Activated T-cell treated with anti-CD3 and anti-CD28 coated beads, Interleukin-2, amount 50 U/mL, for 24 hours (primary cell): ENCODE measurements around the gene PARD3.
A peak's percentile ranks its signal among the peaks of the same experiment; 100 is the strongest.
"Not testable (repeated sequence)": the region's sequence is repeated elsewhere in the genome, so short reads cannot be mapped to it uniquely, and the experiment has no call there.

Experiments
- DNase-seq: peaks from one replicate; pipeline ENCODE4 v3.0.0-alpha.2; 2020
- H3K27ac Mint-ChIP-seq: 2 replicates; pipeline ENCODE4 v1.8.0; 2020; ENCODE audit warnings: mild to moderate bottlenecking, mixed read lengths
- H3K27me3 Mint-ChIP-seq: 2 replicates; pipeline ENCODE4 v1.8.0; 2020; ENCODE audit warnings: mixed read lengths
- H3K36me3 Mint-ChIP-seq: 2 replicates; pipeline ENCODE4 v1.8.0; 2020; ENCODE audit warnings: low read depth, mixed read lengths
- H3K4me1 Mint-ChIP-seq: 2 replicates; pipeline ENCODE4 v1.8.0; 2020; ENCODE audit warnings: low read depth, mixed read lengths
- H3K4me3 Mint-ChIP-seq: 2 replicates; pipeline ENCODE4 v1.8.0; 2020; ENCODE audit warnings: mild to moderate bottlenecking, moderate library complexity, mixed read lengths
- H3K9me3 Mint-ChIP-seq: 2 replicates; pipeline ENCODE4 v1.8.0; 2020; ENCODE audit warnings: mixed read lengths

PARD3 gene

GRCh38 chr10:34797155-34797554 lies 17.9 kb downstream of the PARD3 start:
- Mint-ChIP-seq H3K36me3 (no peaks in the 10 kb centered on the region), H3K27ac (no peak overlapping the region), H3K4me3 (no peak overlapping the region), H3K9me3 (no peaks in the 10 kb centered on the region), H3K4me1 (no peaks in the 10 kb centered on the region), H3K27me3 (peaks cover under 1% of the 10 kb centered on the region)
- DNase-seq: no peak

- Mint-ChIP-seq H3K9me3 (no peaks in the 10 kb centered on the region), H3K36me3 (no peaks in the 10 kb centered on the region), H3K27me3 (peaks cover 4% of the 10 kb centered on the region), H3K4me3 (no peak overlapping the region), H3K4me1 (no peaks in the 10 kb centered on the region), H3K27ac (no peak overlapping the region)
- DNase-seq: no peak
These were observed 19.0 kb downstream of the PARD3 start for GRCh38 chr10:34796133-34796532.

DNA sequence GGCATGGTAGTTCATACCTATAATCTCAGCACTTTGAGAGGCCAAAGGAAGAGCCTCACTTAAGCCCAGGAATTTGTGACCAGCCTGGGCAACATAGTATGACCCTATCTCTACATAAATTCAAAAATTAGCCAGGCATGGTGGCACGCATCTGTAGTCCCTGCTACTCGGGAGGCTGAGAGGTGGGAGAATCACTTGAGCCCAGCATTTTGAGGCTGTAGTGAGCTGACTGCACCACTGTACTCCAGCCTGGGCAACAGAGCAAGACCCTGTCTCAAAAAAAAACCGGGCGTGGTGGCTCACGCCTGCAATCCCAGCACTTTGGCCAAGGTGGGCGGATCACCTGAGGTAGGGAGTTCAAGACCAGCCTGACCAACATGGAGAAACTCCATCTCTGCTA lies 19.8 kb downstream of the PARD3 start:
- peaks cover 4% of the 10 kb centered on the region for H3K27me3 Mint-ChIP-seq
- no peak overlapping the region for H3K4me3 Mint-ChIP-seq
- no peaks in the 10 kb centered on the region for H3K9me3 Mint-ChIP-seq
- no peaks in the 10 kb centered on the region for H3K4me1 Mint-ChIP-seq
- H3K27ac Mint-ChIP-seq: no peak overlapping the region
- no peak for DNase-seq
- no peaks in the 10 kb centered on the region for H3K36me3 Mint-ChIP-seq

DNA sequence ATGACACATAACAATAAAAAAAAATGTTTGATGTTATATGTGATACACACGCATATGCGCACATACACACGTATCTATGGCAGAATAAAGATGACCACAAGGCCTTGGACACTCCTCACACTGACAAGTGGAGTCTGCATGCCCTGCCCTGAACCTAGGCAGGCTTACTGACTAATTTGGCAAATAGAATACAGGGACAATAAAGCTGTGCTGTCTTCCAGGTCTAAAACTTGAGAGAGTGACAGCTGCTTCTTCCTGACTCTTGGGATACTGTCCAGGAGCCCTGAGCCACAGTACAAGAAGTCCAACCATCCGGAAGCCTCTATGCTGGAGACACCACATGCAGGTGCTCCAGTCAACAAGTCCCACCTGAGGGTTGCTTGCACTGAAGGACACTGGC lies 20.3 kb downstream of the PARD3 start:
- DNase-seq: no peak
- Mint-ChIP-seq H3K9me3 (no peaks in the 10 kb centered on the region), H3K4me3 (no peak overlapping the region), H3K36me3 (no peaks in the 10 kb centered on the region), H3K27ac (no peak overlapping the region), H3K4me1 (no peaks in the 10 kb centered on the region), H3K27me3 (peaks cover 4% of the 10 kb centered on the region)

DNA sequence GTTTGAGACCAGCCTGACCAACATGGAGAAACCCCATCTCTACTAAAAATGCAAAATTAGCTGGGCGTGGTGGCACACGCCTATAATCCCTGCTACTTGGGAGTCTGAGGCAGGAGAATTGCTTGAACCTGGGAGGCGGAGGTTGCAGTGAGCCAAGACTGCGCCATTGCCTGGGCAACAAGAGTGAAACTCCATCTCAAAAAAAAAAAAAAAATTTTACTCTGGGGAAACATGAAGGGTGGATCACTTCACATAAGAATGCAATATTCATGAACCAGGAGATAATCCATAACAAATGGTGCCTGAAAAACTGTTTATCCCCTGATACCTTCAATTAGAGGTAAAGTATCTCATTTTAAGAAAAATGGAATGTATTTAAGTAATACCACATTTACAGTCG lies 21.5 kb downstream of the PARD3 start:
- not testable (repeated sequence) for H3K36me3 Mint-ChIP-seq, H3K27ac Mint-ChIP-seq, DNase-seq, H3K27me3 Mint-ChIP-seq, H3K4me3 Mint-ChIP-seq, H3K4me1 Mint-ChIP-seq, H3K9me3 Mint-ChIP-seq

- Mint-ChIP-seq H3K4me1 (no peaks in the 10 kb centered on the region), H3K27me3 (peaks cover 7% of the 10 kb centered on the region), H3K4me3 (no peak overlapping the region), H3K27ac (no peak overlapping the region), H3K9me3 (no peaks in the 10 kb centered on the region), H3K36me3 (no peaks in the 10 kb centered on the region)
- DNase-seq: no peak
These were observed 22.2 kb downstream of the PARD3 start for GRCh38 chr10:34792881-34793280.

DNA sequence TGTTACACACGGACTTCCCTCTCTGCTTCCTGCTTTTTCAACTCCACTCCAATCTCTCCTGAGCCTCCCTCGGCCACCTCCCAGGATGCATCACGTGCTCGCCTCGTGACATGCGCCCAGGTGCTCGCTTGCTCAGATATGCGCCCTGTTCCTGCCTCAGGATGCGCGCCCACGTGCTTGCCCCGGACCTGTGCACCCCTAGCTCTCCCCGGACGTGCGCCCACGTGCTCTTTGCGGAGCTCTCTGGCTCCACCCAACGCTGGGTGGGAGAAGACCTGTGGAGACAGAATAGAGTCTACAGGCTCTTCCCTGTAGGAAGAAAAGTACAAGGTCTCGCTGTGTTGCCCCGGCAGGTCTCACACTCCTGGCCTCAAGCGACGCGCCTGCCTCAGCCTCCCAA lies 23.1 kb downstream of the PARD3 start:
- H3K4me3 Mint-ChIP-seq: no peak overlapping the region
- no peaks in the 10 kb centered on the region for H3K36me3 Mint-ChIP-seq
- H3K9me3 Mint-ChIP-seq: no peaks in the 10 kb centered on the region

DNA sequence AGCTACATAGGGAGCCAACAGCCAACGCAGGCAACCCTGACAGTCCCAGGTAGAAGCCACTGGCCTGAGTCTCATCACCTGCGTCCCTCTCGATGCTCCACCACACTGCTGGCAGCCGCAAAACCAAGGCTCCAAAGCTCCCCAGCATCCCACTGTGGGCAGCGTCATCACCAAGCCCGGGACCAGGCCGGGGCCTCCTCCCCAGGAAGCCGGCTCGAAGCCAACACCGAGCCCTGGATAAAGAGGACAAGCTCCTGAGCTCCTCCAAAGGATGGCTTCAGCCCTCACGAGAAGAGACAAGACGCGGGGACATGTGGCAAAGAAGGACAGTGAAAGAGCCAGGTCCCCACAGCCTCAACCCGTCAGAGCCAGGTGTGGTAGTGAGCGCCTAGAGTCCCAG lies 23.9 kb downstream of the PARD3 start:
- Mint-ChIP-seq H3K4me3 (no peak overlapping the region), H3K4me1 (no peaks in the 10 kb centered on the region), H3K27ac (no peak overlapping the region), H3K9me3 (no peaks in the 10 kb centered on the region), H3K36me3 (no peaks in the 10 kb centered on the region), H3K27me3 (peaks cover 9% of the 10 kb centered on the region)
- no peak for DNase-seq

More for the DNA sequence above, 23.1 kb downstream of the PARD3 start:
- Mint-ChIP-seq H3K27ac (no peak overlapping the region), H3K4me1 (no peaks in the 10 kb centered on the region), H3K27me3 (peaks cover 9% of the 10 kb centered on the region)
- no peak for DNase-seq

DNA sequence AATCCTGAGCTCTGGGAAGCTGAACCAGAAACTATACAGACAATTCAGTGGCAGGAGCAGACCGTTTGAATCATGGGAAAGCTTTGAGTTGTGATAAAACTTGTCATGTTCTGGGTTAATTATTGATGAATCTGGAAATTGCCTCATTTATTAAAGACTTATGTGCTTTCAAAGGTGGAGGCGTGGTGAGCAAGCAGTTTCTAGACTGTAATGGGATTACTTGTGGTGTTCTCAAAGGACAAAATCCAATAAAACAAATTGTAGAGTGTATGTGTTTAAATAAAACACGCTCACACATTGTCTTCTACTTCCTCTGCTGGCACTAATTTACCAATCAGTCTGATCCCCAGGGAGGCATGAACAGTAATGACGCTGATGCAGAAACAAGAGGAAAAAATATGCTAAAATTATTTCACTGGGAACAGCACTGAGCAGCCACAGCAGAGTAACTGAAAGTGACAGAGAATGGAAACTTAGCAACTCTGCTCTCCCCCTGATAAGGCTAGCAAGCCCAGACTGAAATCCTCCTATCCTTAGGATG lies 25.1 kb downstream of the PARD3 start:
- Mint-ChIP-seq H3K27ac (no peak overlapping the region), H3K4me3 (no peak overlapping the region), H3K27me3 (peaks cover 9% of the 10 kb centered on the region), H3K9me3 (no peaks in the 10 kb centered on the region), H3K36me3 (no peaks in the 10 kb centered on the region), H3K4me1 (no peaks in the 10 kb centered on the region)
- DNase-seq: no peak

- Mint-ChIP-seq H3K27ac (no peak overlapping the region), H3K4me1 (no peaks in the 10 kb centered on the region), H3K36me3 (no peaks in the 10 kb centered on the region), H3K9me3 (no peaks in the 10 kb centered on the region), H3K4me3 (no peak overlapping the region), H3K27me3 (peaks cover 13% of the 10 kb centered on the region)
- DNase-seq: no peak
These were observed 28.6 kb downstream of the PARD3 start for GRCh38 chr10:34786464-34786863.

DNA sequence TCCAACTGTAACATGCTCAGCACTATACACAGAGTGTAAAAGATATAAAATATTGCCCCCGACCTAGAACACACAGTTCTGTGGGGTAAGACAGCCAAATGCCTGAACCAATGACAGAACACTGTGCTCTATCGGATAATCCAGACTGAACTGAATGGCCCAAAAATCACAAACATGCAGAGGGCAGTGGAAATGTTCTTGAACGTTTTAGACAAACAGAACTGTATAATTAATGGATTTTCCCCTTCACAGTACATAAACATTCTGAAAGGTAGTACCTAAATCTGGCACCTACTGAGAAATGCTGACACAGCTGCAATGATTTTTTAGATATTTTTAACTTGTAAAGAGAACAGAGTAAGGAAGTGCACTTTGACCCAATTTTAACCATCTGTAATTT lies 33.4 kb downstream of the PARD3 start:
- Mint-ChIP-seq H3K27me3 (peaks cover 35% of the 10 kb centered on the region), H3K27ac (no peak overlapping the region), H3K4me3 (no peak overlapping the region), H3K9me3 (no peaks in the 10 kb centered on the region), H3K36me3 (no peaks in the 10 kb centered on the region), H3K4me1 (peaks cover 9% of the 10 kb centered on the region)
- no peak for DNase-seq

DNA sequence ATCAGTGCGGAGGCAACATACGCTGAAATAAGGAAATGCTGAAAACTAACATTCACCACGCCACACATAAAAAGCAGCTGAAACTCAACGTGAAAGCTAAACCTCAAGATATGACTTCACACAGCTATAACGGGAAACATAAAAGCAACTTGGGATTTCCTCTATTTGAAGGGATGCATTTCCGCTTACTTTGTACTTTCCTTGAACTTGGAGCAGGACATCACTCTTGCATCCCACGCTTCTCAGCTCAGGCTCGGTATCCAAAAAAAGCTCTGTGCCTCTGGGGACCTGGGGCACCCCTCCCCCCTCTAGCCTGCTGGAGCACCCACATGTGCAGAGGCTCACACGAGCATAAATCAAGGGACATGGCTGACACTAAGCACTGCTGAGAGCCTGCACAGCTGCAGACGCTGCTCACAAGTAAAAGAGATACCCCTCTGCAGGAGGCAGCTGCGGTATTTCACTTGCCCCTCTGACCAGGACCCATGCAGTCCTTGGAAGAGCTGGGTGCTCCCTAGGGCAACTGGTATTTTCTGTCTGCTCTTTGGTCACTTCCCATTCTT lies 34.2 kb downstream of the PARD3 start:
- no peaks in the 10 kb centered on the region for H3K36me3 Mint-ChIP-seq
- H3K27me3 Mint-ChIP-seq: peaks cover 35% of the 10 kb centered on the region
- no peak overlapping the region for H3K27ac Mint-ChIP-seq
- H3K9me3 Mint-ChIP-seq: no peaks in the 10 kb centered on the region
- peaks cover 9% of the 10 kb centered on the region for H3K4me1 Mint-ChIP-seq
- DNase-seq: no peak
- H3K4me3 Mint-ChIP-seq: peak overlapping the region; percentile 13

DNA sequence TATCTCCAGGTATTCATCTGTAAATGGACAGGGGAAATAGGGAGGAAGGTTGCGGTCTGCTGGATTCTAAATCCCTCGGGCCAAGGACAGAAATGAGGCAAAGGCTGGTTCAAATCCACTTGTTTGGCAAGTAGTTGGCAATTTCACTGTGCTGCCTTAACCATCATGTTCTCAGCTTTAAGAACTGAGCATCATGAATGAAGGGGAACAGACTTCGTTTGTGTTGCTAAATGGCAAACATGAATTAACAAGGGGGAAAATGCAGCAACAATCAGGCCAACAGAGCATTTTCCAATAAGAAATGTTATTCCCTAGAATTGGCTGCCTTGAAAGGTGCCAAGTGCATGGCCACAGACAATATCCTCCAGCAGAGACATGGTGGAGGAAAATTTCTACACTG lies 36.9 kb downstream of the PARD3 start:
- Mint-ChIP-seq H3K36me3 (no peaks in the 10 kb centered on the region), H3K4me1 (peaks cover 9% of the 10 kb centered on the region), H3K4me3 (no peak overlapping the region), H3K9me3 (no peaks in the 10 kb centered on the region), H3K27me3 (peaks cover 32% of the 10 kb centered on the region), H3K27ac (no peak overlapping the region)
- DNase-seq: no peak

DNA sequence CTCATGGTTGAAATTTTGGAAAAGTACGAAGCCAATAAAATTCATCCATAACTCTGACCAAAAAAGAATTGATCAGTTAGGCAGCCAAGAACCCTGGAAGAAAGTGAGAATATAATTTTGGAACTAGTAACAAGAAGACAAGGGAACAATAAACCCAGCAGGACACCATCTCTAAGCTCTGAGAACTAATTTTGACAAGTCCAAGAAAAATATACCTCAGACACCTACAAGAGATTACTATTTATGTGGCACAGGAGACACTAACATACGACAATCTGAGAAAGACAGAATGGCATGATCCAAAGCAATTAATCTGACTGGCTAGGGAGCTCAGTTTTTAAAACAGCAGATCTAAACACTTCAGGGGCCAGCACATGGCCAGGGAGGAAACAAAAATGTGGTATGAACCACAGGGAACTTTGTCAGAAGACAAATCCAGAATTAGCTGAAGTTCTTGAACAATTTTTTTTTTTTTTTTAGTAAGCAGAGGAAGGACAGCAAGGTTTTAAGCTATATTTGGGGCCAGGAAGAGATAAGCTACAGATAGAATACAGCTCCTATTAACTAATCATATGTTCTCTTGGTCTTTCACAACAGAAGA lies 38.9 kb downstream of the PARD3 start:
- Mint-ChIP-seq H3K27ac (no peak overlapping the region), H3K36me3 (no peaks in the 10 kb centered on the region), H3K9me3 (no peaks in the 10 kb centered on the region), H3K4me1 (peaks cover 7% of the 10 kb centered on the region), H3K27me3 (peaks cover 29% of the 10 kb centered on the region), H3K4me3 (no peak overlapping the region)
- no peak for DNase-seq

GRCh38 chr10:34775044-34775637 lies 40.0 kb downstream of the PARD3 start:
- H3K36me3 Mint-ChIP-seq: no peaks in the 10 kb centered on the region
- DNase-seq: no peak
- no peak overlapping the region for H3K4me3 Mint-ChIP-seq
- H3K27ac Mint-ChIP-seq: no peak overlapping the region
- H3K4me1 Mint-ChIP-seq: no peaks in the 10 kb centered on the region
- H3K27me3 Mint-ChIP-seq: peaks cover 27% of the 10 kb centered on the region
- H3K9me3 Mint-ChIP-seq: no peaks in the 10 kb centered on the region
